ENCODE results near the gene TRIML2. TPM values are rescaled to one million over a fixed set of nuclear protein-coding genes. Genes with fewer than 3 reads are reported as not detected.

TRIML2 gene
- total RNA-seq, 2 experiments from 2014 or later: not detected

DNA sequence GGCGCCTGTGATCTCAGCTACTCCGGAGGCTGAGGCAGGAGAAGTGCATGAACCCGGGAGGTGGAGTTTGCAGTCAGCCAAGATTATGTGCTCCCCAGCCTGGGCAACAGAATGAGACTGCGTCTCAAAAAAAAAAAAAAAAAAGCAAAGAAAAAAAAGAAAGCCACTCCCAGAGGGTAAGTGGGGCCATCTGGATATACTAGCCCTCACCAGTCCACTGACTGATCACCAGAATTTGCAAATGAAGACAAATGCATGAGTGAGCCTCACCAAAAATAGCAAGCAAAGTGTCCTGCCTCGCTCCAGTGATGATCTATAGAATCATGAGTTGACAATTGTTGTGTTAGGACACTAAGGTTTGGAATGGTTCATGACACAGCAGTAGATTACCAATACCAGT is 66.2 kb downstream of the TRIML2 start:
- Mint-ChIP-seq H3K27me3 (no peaks in the 10 kb centered on the region), H3K36me3 (ENCODE audit: low read depth) (no peaks in the 10 kb centered on the region), H3K4me1 (ENCODE audit: low read depth) (no peaks in the 10 kb centered on the region), H3K9me3 (peaks cover 4% of the 10 kb centered on the region), H3K27ac (no peak overlapping the region), H3K4me3 (no peak overlapping the region)
- DNase-seq: no peak
- intact Hi-C loops (cut with micrococcal nuclease): no loop called here
- POLR2A ChIA-PET: no interaction called here
- no peak for ATAC-seq
- TF ChIP-seq, protein P1, sequence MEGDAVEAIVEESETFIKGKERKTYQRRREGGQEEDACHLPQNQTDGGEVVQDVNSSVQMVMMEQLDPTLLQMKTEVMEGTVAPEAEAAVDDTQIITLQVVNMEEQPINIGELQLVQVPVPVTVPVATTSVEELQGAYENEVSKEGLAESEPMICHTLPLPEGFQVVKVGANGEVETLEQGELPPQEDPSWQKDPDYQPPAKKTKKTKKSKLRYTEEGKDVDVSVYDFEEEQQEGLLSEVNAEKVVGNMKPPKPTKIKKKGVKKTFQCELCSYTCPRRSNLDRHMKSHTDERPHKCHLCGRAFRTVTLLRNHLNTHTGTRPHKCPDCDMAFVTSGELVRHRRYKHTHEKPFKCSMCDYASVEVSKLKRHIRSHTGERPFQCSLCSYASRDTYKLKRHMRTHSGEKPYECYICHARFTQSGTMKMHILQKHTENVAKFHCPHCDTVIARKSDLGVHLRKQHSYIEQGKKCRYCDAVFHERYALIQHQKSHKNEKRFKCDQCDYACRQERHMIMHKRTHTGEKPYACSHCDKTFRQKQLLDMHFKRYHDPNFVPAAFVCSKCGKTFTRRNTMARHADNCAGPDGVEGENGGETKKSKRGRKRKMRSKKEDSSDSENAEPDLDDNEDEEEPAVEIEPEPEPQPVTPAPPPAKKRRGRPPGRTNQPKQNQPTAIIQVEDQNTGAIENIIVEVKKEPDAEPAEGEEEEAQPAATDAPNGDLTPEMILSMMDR (IDR thresholded peaks at IDR 0.05): no peak
- CTCF ChIA-PET: no interaction called here

DNA sequence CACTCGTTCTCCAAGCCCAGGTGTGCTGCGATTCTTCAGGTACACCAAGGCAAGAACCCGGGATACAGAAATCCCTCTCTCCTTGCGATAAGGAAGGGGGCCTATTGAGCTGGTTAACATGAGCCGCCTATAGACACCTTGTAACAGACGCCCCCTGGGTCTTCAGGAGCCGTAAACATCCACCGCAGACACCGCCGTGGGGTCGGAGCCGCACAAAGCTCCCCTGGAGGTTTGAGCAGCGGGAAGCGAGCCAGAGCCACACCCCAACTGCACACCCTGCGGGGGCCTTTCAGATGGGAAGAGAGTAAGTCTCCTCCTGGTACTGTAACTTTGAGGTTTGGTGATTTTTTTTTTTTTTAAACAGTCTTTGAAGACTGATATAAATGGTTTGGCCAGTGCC is 67.2 kb downstream of the TRIML2 start:
- H3K27ac Mint-ChIP-seq: no peak overlapping the region
- DNase-seq: no peak
- no peak for ATAC-seq
- TF ChIP-seq, protein P1 (IDR thresholded peaks at IDR 0.05): no peak
- CTCF ChIA-PET: no interaction called here
- no peaks in the 10 kb centered on the region for H3K36me3 Mint-ChIP-seq (ENCODE audit: low read depth)
- H3K4me3 Mint-ChIP-seq: no peak overlapping the region
- H3K4me1 Mint-ChIP-seq (ENCODE audit: low read depth): no peaks in the 10 kb centered on the region
- no peaks in the 10 kb centered on the region for H3K27me3 Mint-ChIP-seq
- peaks cover 4% of the 10 kb centered on the region for H3K9me3 Mint-ChIP-seq
- intact Hi-C loops (cut with micrococcal nuclease): no loop called here
- POLR2A ChIA-PET: no interaction called here

DNA sequence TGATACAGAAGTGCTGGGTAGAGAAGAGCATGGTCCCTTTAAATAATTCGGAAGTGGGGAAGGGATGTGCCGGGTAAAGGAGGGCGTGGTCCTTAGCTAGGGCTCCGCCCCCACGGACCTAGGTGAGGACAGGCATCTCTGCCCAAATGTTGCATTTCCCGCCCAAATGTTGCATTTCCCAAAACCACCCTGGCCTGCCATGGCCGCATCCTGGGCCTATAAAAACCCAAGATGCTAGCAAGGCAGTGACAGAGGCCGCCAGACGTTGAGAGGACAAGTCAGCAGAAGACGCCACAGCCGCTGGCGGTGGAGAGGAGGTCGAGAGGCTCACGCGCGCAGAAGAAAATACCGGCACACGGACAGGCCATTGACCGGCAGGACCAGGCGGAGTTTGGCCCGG is 67.7 kb downstream of the TRIML2 start:
- no peak overlapping the region for H3K27ac Mint-ChIP-seq
- no peaks in the 10 kb centered on the region for H3K4me1 Mint-ChIP-seq (ENCODE audit: low read depth)
- H3K36me3 Mint-ChIP-seq (ENCODE audit: low read depth): no peaks in the 10 kb centered on the region
- intact Hi-C loops (cut with micrococcal nuclease): no loop called here
- TF ChIP-seq, protein P1 (IDR thresholded peaks at IDR 0.05): no peak
- DNase-seq: no peak
- no peaks in the 10 kb centered on the region for H3K27me3 Mint-ChIP-seq
- no peak overlapping the region for H3K4me3 Mint-ChIP-seq
- ChIA-PET POLR2A (no interaction called here), CTCF (no interaction called here)
- ATAC-seq: no peak
- peaks cover 4% of the 10 kb centered on the region for H3K9me3 Mint-ChIP-seq

Other genes starting within 250 kb of the TRIML2 start
- not detected for gene ZFP42, start 113.8 kb downstream of the TRIML2 start, total RNA-seq
- not detected for gene TRIML1, start 29.8 kb upstream of the TRIML2 start, total RNA-seq